CD4-positive, alpha-beta T cell (primary cell): ENCODE measurements around the gene ITLN2. TPM values are rescaled to one million over a fixed set of nuclear protein-coding genes. Genes with fewer than 3 reads are reported as not detected.

Experiments used
- ATAC-seq: fragments of 200-7000 bp; cut with Tn5 transposase; one replicate; pipeline ENCODE4 v1.10.0; 2022; ENCODE audit warnings: mild to moderate bottlenecking; ENCODE audit not compliant: poor library complexity
- CTCF ChIA-PET: fragments of 350-600 bp; sonication (Branson Sonifier 250); formaldehyde crosslinking; loops from one replicate; lab custom pipeline; 2021; ENCODE audit warnings: antibody characterized with exemption, inconsistent platforms; lab: Charles Lee
- POLR2A ChIA-PET: fragments of 350-600 bp; sonication (Branson Sonifier 250); formaldehyde crosslinking; loops from one replicate; lab custom pipeline; 2021; ENCODE audit warnings: antibody characterized with exemption, inconsistent platforms; lab: Charles Lee
- DNase-seq, 14 experiments: peaks; one replicate each; pipeline ENCODE4 v3.0.0-alpha.2; 2013 to 2020; ENCODE audit warnings: mixed read lengths in 2 of 14
- H3K27ac ChIP-seq, 2 donors: one replicate each; pipeline versions ENCODE4 v1.5.1 to v1.7.0; 2013; ENCODE audit warnings: low read length in 2 of 2, low read depth in 1 of 2, mild to moderate bottlenecking in 1 of 2
- H3K27me3 ChIP-seq, 2 experiments: 1 replicate in 1 of 2; 2 replicates in 1 of 2; pipeline versions ENCODE4 v1.6.1 to v1.7.0; 2013; ENCODE audit warnings: low read length in 2 of 2, control low read depth in 1 of 2, mild to moderate bottlenecking in 1 of 2, moderate library complexity in 1 of 2; ENCODE audit not compliant: insufficient read depth in 2 of 2, control insufficient read depth in 1 of 2
- H3K36me3 ChIP-seq: one replicate; pipeline ENCODE4 v1.6.1; 2013; ENCODE audit warnings: low read length, control low read depth; ENCODE audit not compliant: insufficient read depth
- H3K4me1 ChIP-seq: one replicate; pipeline ENCODE4 v1.6.1; 2013; ENCODE audit warnings: low read length, control low read depth; ENCODE audit not compliant: insufficient read depth
- H3K4me3 ChIP-seq: one replicate; pipeline ENCODE4 v1.5.1; 2013; ENCODE audit warnings: mild to moderate bottlenecking, low read length, moderate library complexity
- H3K9me3 ChIP-seq, 2 experiments: 1 replicate in 1 of 2; 2 replicates in 1 of 2; pipeline versions ENCODE4 v1.6.1 to v1.7.0; 2013; ENCODE audit warnings: low read length in 2 of 2, mild to moderate bottlenecking in 2 of 2, control low read depth in 1 of 2, moderate library complexity in 1 of 2; ENCODE audit not compliant: control insufficient read depth in 1 of 2, insufficient read depth in 1 of 2
- H3K27ac Mint-ChIP-seq: one replicate; pipeline ENCODE4 v1.8.0; 2020; ENCODE audit warnings: mixed read lengths
- H3K27me3 Mint-ChIP-seq: one replicate; pipeline ENCODE4 v1.8.0; 2021; ENCODE audit warnings: mixed read lengths
- H3K36me3 Mint-ChIP-seq: one replicate; pipeline ENCODE4 v1.8.0; 2021; ENCODE audit warnings: low read depth, mixed read lengths
- H3K4me1 Mint-ChIP-seq: one replicate; pipeline ENCODE4 v1.8.0; 2021; ENCODE audit warnings: low read depth, mixed read lengths
- H3K4me3 Mint-ChIP-seq: one replicate; pipeline ENCODE4 v1.8.0; 2020; ENCODE audit warnings: mild to moderate bottlenecking, mixed read lengths
- H3K9me3 Mint-ChIP-seq: one replicate; pipeline ENCODE4 v1.8.0; 2020; ENCODE audit warnings: mixed read lengths
- CTCF ChIP-seq: fragments of 200-600 bp; IDR thresholded peaks from one replicate; pipeline ENCODE4 v1.8.0; 2022; ENCODE audit warnings: antibody characterized with exemption, mild to moderate bottlenecking
- intact Hi-C, 2 experiments: fragments of 100-400 bp; cut with DNase I in 1 of 2; cut with micrococcal nuclease in 1 of 2; formaldehyde crosslinking; loops; one replicate each; pipeline versions ENCODE4 v1.15.1 to v1.9.0; 2023 to 2025; cut with DNase I, micrococcal nuclease
- total RNA-seq, 174 experiments: library from RNA in 2 of 174; stranded (reverse) in 2 of 174; gene quantifications; one replicate each; pipeline ENCODE4 v1.2.3 and lab custom pipeline; 2021 to 2026

The ITLN2 gene
- total RNA-seq, 2 experiments from 2014 or later, result not detected

DNA sequence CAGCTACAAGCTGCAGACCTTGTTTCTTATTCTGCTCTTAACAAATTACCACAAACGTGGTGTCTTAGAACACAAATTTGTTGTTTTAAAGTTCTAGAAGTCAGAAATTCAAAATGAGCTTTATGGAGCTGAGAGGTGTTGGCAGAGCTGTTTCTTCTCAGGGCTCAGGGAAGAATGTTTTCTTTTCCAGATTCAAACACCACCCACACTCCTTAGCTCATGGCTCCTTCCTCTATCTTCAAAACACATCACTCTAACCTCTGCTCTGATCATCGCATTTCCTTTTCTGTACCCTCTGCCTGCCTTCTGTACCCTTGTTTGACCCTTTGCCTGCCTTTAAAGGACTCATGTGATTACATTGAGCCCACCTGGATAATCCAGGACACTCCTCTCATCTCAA lies 42.7 kb downstream of the ITLN2 start:
- TF ChIP-seq CTCF, result no peak
- Mint-ChIP-seq H3K27me3 (no peaks in the 10 kb centered on the region), H3K4me3 (no peak overlapping the region), H3K4me1 (no peaks in the 10 kb centered on the region), H3K27ac (no peak overlapping the region), H3K36me3 (no peaks in the 10 kb centered on the region), H3K9me3 (no peaks in the 10 kb centered on the region)
- H3K27ac ChIP-seq, result no peak overlapping the region
- ATAC-seq, result no peak
- no peaks in the 10 kb centered on the region for H3K27me3 ChIP-seq
- H3K4me3 ChIP-seq, result no peak overlapping the region
- no peaks in the 10 kb centered on the region for H3K36me3 ChIP-seq
- no peak for DNase-seq
- no peaks in the 10 kb centered on the region for H3K9me3 ChIP-seq
- intact Hi-C loops, result no loop called here
- ChIA-PET POLR2A (no interaction called here), CTCF (no interaction called here)
- no peaks in the 10 kb centered on the region for H3K4me1 ChIP-seq

DNA sequence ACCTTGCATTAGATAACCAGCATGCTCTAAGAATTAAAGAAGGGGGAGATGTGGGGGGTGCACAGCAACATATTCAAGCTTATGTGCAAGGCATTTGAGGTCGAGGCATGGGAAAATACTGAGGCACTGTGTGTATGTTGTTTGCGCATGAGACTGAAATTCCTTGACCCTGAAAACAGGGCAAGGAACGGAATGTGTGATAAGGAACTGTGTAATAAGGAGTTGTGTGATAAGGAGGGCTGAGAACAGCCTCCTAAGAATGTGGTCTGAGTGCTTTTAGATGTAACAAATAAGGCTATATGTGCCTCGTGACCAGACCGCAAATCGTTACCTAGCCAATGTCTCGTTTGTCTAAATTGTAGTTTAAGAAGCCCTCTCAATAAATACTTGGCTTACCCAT lies 43.2 kb downstream of the ITLN2 start:
- no peaks in the 10 kb centered on the region for H3K36me3 ChIP-seq
- H3K27ac ChIP-seq, result no peak overlapping the region
- no peak overlapping the region for H3K4me3 Mint-ChIP-seq
- ATAC-seq (no peak), DNase-seq (no peak)
- H3K9me3 ChIP-seq, result no peaks in the 10 kb centered on the region
- TF ChIP-seq CTCF, result no peak
- intact Hi-C loops, result no loop called here
- no peak overlapping the region for H3K4me3 ChIP-seq
- no peaks in the 10 kb centered on the region for H3K27me3 Mint-ChIP-seq
- H3K27me3 ChIP-seq, result no peaks in the 10 kb centered on the region
- H3K4me1 Mint-ChIP-seq, result no peaks in the 10 kb centered on the region
- ChIA-PET POLR2A (no interaction called here), CTCF (no interaction called here)
- H3K9me3 Mint-ChIP-seq, result no peaks in the 10 kb centered on the region
- H3K4me1 ChIP-seq, result no peaks in the 10 kb centered on the region
- H3K27ac Mint-ChIP-seq, result no peak overlapping the region
- H3K36me3 Mint-ChIP-seq, result no peaks in the 10 kb centered on the region

DNA sequence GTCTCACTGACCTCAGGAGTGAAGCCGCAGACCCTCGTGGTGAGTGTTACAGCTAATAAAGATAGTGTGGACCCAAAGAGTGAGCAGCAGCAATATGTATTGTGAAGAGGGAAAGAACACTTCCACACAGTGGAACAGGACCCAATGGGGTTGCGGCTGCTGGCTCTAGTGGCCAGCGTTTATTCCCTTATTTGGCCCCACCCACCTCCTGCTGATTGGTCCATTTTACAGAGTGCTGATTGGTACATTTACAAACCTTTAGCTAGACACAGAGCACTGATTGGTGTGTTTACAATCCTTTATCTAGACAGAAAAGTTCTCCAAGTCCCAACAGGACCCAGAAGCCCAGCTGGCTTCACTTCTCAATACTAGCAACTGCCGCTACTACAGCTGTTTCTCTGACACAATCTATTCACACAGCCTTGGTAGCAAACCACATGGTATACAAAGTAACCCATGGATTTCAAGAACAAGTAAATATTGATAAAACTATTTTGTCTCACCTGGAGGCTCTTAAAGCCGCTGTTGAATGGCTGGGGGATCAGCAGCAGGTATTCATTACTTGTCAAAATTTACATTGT lies 44.3 kb downstream of the ITLN2 start:
- ChIA-PET POLR2A (no interaction called here), CTCF (no interaction called here)
- intact Hi-C loops, result no loop called here
- H3K9me3 ChIP-seq, result no peaks in the 10 kb centered on the region
- H3K27ac Mint-ChIP-seq, result no peak overlapping the region
- no peaks in the 10 kb centered on the region for H3K4me1 Mint-ChIP-seq
- no peaks in the 10 kb centered on the region for H3K36me3 Mint-ChIP-seq
- H3K27ac ChIP-seq, result no peak overlapping the region
- no peaks in the 10 kb centered on the region for H3K36me3 ChIP-seq
- DNase-seq, result no peak
- no peaks in the 10 kb centered on the region for H3K9me3 Mint-ChIP-seq
- no peak for ATAC-seq
- H3K4me3 ChIP-seq, result no peak overlapping the region
- H3K27me3 Mint-ChIP-seq, result no peaks in the 10 kb centered on the region
- H3K4me1 ChIP-seq, result no peaks in the 10 kb centered on the region
- TF ChIP-seq CTCF, result no peak
- no peaks in the 10 kb centered on the region for H3K27me3 ChIP-seq
- H3K4me3 Mint-ChIP-seq, result no peak overlapping the region
